ENCODE data around the gene HCAR3.

The HCAR3 gene

GRCh38 chr12:122732611-122733010 lies 16.0 kb upstream of the HCAR3 start:
- H3K27ac Mint-ChIP-seq = no peak overlapping the region

GRCh38 chr12:122732170-122732569 lies 15.6 kb upstream of the HCAR3 start:
- H3K27ac Mint-ChIP-seq = no peak overlapping the region

More at GRCh38 chr12:122732611-122733010, 16.0 kb upstream of the HCAR3 start:
- DNase-seq = no peak
- Mint-ChIP-seq H3K4me3 (no peak overlapping the region), H3K4me1 (peaks cover 35% of the 10 kb centered on the region), H3K36me3 (ENCODE audit: low read depth) (no peaks in the 10 kb centered on the region), H3K27me3 (ENCODE audit: low read depth, poor library complexity) (peaks cover 19% of the 10 kb centered on the region), H3K9me3 (peaks cover 3% of the 10 kb centered on the region)
- TF ChIP-seq CTCF (IDR thresholded peaks at IDR 0.05) = no peak

GRCh38 chr12:122730215-122731014 lies 13.8 kb upstream of the HCAR3 start, which contains the start of gene HCAR1:
Gene HCAR1, minus strand, starts transcription at chr12:122730844. Its CDS starts 505 bp downstream, at chr12:122730339.
- Mint-ChIP-seq H3K4me1 (peaks cover 35% of the 10 kb centered on the region), H3K27me3 (ENCODE audit: low read depth, poor library complexity) (peaks cover 16% of the 10 kb centered on the region), H3K27ac (peak within 1 kb of the TSS; percentile 96), H3K4me3 (peak within 1 kb of the TSS; percentile 28), H3K36me3 (ENCODE audit: low read depth) (no peaks in the 10 kb centered on the region), H3K9me3 (no peaks in the 10 kb centered on the region)
- TF ChIP-seq CTCF (IDR thresholded peaks at IDR 0.05) = no peak
- DNase-seq = no peak

More at GRCh38 chr12:122732170-122732569, 15.6 kb upstream of the HCAR3 start:
- H3K9me3 Mint-ChIP-seq = peaks cover 3% of the 10 kb centered on the region
- TF ChIP-seq CTCF (IDR thresholded peaks at IDR 0.05) = no peak
- H3K36me3 Mint-ChIP-seq (ENCODE audit: low read depth) = no peaks in the 10 kb centered on the region
- H3K4me1 Mint-ChIP-seq = peaks cover 35% of the 10 kb centered on the region
- peaks cover 19% of the 10 kb centered on the region for H3K27me3 Mint-ChIP-seq (ENCODE audit: low read depth, poor library complexity)
- H3K4me3 Mint-ChIP-seq = no peak overlapping the region
- no peak for DNase-seq

- Mint-ChIP-seq H3K4me3 (no peak overlapping the region), H3K9me3 (no peaks in the 10 kb centered on the region), H3K27me3 (ENCODE audit: low read depth, poor library complexity) (peaks cover 17% of the 10 kb centered on the region), H3K4me1 (peaks cover 35% of the 10 kb centered on the region), H3K36me3 (ENCODE audit: low read depth) (no peaks in the 10 kb centered on the region), H3K27ac (peak overlapping the region; percentile 33)
- TF ChIP-seq CTCF (IDR thresholded peaks at IDR 0.05) = no peak
- DNase-seq = no peak
Observed at GRCh38 chr12:122729583-122730214, 13.1 kb upstream of the HCAR3 start.

GRCh38 chr12:122726080-122726558 lies 9.5 kb upstream of the HCAR3 start:
- Mint-ChIP-seq H3K27ac (no peak overlapping the region), H3K4me1 (peaks cover 27% of the 10 kb centered on the region), H3K4me3 (no peak overlapping the region), H3K27me3 (ENCODE audit: low read depth, poor library complexity) (peaks cover 6% of the 10 kb centered on the region), H3K9me3 (no peaks in the 10 kb centered on the region), H3K36me3 (ENCODE audit: low read depth) (no peaks in the 10 kb centered on the region)
- TF ChIP-seq CTCF (IDR thresholded peaks at IDR 0.05) = no peak
- no peak for DNase-seq

All from nephron progenitor cell (in vitro differentiated cells).